ENCODE data around the gene RASL12. TPM values are rescaled to one million over a fixed set of nuclear protein-coding genes. Genes with fewer than 3 reads are reported as not detected.

Gene RASL12
- total RNA-seq, 4 donors from 2014 or later, result 41.4 to 83.5 (median 78.7) TPM

GRCh38 chr15:65056868-65057548 lies 10.8 kb downstream of the RASL12 start:
- Histone ChIP-seq H3K4me1 (peaks cover 0 to 80% (median 59%) of the 10 kb centered on the region in 4 donors), H3K27me3 (no peaks in the 10 kb centered on the region), H3K36me3 (peaks cover 0 to 34% (median 0%) of the 10 kb centered on the region in 3 donors), H3K27ac (peak overlapping the region in 3 of 4 donors; percentile 10 to 95 (median 94)), H3K4me3 (no peak overlapping the region), H3K9me3 (no peaks in the 10 kb centered on the region)
- 54 to 57% methylated on average over 8 of the region's 8 CpGs for WGBS, 2 donors
- no peak for DNase-seq (ENCODE audit: low spot score in 2 of 2)
- TF ChIP-seq CTCF (IDR thresholded peaks at IDR 0.05) (no peak), POLR2A (IDR thresholded peaks at IDR 0.05) (no peak), EP300 (IDR thresholded peaks at IDR 0.05) (no peak)

- H3K4me1 ChIP-seq, result peaks cover 0 to 71% (median 51%) of the 10 kb centered on the region in 4 donors
- peak overlapping the region in 2 of 4 donors; percentile 94 to 95 for H3K27ac ChIP-seq
- DNase-seq (ENCODE audit: low spot score in 2 of 2), result no peak
- TF ChIP-seq EP300 (IDR thresholded peaks at IDR 0.05) (no peak), POLR2A (IDR thresholded peaks at IDR 0.05) (no peak), CTCF (IDR thresholded peaks at IDR 0.05) (no peak)
- peaks cover 0 to 34% (median 0%) of the 10 kb centered on the region in 3 donors for H3K36me3 ChIP-seq
- H3K9me3 ChIP-seq, result no peaks in the 10 kb centered on the region
- H3K27me3 ChIP-seq, result no peaks in the 10 kb centered on the region
- no peak overlapping the region for H3K4me3 ChIP-seq
- WGBS, 2 donors, result 50 to 56% methylated on average over 7 to 9 of the region's 9 CpGs
These were observed 11.7 kb downstream of the RASL12 start for GRCh38 chr15:65056106-65056505.

- Histone ChIP-seq H3K4me3 (no peak overlapping the region), H3K4me1 (peaks cover 0 to 67% (median 45%) of the 10 kb centered on the region in 4 donors), H3K36me3 (peaks cover 0 to 34% (median 0%) of the 10 kb centered on the region in 3 donors), H3K9me3 (no peaks in the 10 kb centered on the region), H3K27me3 (no peaks in the 10 kb centered on the region), H3K27ac (peak overlapping the region in 3 of 4 donors; percentile 54 to 95 (median 94))
- DNase-seq (ENCODE audit: low spot score in 2 of 2), result peak in 1 of 2 donors; percentile 42
- TF ChIP-seq POLR2A (IDR thresholded peaks at IDR 0.05), result no peak
- peak in 1 of 2 donors; percentile 37 for TF ChIP-seq EP300 (IDR thresholded peaks at IDR 0.05)
- no peak for TF ChIP-seq CTCF (IDR thresholded peaks at IDR 0.05)
- WGBS, 2 donors, result 25 to 48% methylated on average over 2 to 6 of the region's 6 CpGs
These were observed 12.5 kb downstream of the RASL12 start for GRCh38 chr15:65055201-65055870.

GRCh38 chr15:65054333-65055200 lies 13.2 kb downstream of the RASL12 start:
- Histone ChIP-seq H3K4me3 (no peak overlapping the region), H3K9me3 (no peaks in the 10 kb centered on the region), H3K27me3 (no peaks in the 10 kb centered on the region), H3K4me1 (peaks cover 0 to 67% (median 47%) of the 10 kb centered on the region in 4 donors), H3K36me3 (peaks cover 0 to 34% (median 0%) of the 10 kb centered on the region in 3 donors), H3K27ac (peak overlapping the region in 3 of 4 donors; percentile 54 to 95 (median 94))
- 44 to 66% methylated on average over 9 to 20 of the region's 26 CpGs for WGBS, 2 donors
- peak; percentile 69 to 81 for DNase-seq (ENCODE audit: low spot score in 2 of 2)
- TF ChIP-seq POLR2A (IDR thresholded peaks at IDR 0.05), result no peak
- TF ChIP-seq CTCF (IDR thresholded peaks at IDR 0.05), result peak; percentile 80 to 94 (median 89)
- peak in 1 of 2 donors; percentile 26 for TF ChIP-seq EP300 (IDR thresholded peaks at IDR 0.05)
